22Rv1 (cell line): ENCODE data around the gene KIF25.

ENCODE experiments used
- CTCF ChIP-seq: fragments of 450-650 bp; IDR thresholded peaks from 2 replicates; pipeline ENCODE4 v1.5.1; 2017; ENCODE audit warnings: mild to moderate bottlenecking
- ZFX ChIP-seq: fragments of 450-650 bp; IDR thresholded peaks from 2 replicates; pipeline ENCODE4 v1.6.1; 2017; ENCODE audit warnings: antibody characterized with exemption, borderline replicate concordance

- TF ChIP-seq CTCF, result no peak
- TF ChIP-seq ZFX, result no peak
These were observed 84.5 kb downstream of the KIF25 start for GRCh38 chr6:168081858-168082546.
